ENCODE data around the gene ZSWIM5.

ZSWIM5 gene

DNA sequence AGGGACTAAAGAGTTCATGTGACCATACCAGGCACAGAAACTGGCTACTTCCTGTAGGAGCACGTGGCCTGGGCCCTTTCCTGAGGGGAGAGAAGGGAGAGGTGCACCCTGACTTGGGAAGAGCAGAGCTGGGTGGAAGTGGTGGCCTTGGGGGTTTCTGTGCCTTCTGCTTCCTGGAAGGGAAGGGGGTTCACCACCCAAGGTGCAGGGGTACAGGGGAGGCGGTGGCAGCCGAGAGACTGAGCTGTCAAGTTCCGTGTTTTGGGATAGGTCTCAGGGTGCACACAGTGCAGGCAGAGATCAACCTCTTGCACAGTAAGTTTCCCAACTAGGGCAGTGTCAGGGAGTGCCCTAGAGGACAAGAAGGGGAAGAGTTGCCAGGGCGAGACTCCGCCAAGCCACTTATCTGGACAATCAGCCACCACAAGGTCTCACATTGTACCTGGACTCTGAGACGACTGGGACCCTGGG lies 205.4 kb downstream of the ZSWIM5 start:
- no peak for TF ChIP-seq GABPA (IDR thresholded peaks at IDR 0.05; ENCODE audit: low read depth)
- TF ChIP-seq, protein P1, sequence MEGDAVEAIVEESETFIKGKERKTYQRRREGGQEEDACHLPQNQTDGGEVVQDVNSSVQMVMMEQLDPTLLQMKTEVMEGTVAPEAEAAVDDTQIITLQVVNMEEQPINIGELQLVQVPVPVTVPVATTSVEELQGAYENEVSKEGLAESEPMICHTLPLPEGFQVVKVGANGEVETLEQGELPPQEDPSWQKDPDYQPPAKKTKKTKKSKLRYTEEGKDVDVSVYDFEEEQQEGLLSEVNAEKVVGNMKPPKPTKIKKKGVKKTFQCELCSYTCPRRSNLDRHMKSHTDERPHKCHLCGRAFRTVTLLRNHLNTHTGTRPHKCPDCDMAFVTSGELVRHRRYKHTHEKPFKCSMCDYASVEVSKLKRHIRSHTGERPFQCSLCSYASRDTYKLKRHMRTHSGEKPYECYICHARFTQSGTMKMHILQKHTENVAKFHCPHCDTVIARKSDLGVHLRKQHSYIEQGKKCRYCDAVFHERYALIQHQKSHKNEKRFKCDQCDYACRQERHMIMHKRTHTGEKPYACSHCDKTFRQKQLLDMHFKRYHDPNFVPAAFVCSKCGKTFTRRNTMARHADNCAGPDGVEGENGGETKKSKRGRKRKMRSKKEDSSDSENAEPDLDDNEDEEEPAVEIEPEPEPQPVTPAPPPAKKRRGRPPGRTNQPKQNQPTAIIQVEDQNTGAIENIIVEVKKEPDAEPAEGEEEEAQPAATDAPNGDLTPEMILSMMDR (IDR thresholded peaks at IDR 0.05; ENCODE audit: insufficient read depth, low read length): no peak
- TF ChIP-seq, protein P2, sequence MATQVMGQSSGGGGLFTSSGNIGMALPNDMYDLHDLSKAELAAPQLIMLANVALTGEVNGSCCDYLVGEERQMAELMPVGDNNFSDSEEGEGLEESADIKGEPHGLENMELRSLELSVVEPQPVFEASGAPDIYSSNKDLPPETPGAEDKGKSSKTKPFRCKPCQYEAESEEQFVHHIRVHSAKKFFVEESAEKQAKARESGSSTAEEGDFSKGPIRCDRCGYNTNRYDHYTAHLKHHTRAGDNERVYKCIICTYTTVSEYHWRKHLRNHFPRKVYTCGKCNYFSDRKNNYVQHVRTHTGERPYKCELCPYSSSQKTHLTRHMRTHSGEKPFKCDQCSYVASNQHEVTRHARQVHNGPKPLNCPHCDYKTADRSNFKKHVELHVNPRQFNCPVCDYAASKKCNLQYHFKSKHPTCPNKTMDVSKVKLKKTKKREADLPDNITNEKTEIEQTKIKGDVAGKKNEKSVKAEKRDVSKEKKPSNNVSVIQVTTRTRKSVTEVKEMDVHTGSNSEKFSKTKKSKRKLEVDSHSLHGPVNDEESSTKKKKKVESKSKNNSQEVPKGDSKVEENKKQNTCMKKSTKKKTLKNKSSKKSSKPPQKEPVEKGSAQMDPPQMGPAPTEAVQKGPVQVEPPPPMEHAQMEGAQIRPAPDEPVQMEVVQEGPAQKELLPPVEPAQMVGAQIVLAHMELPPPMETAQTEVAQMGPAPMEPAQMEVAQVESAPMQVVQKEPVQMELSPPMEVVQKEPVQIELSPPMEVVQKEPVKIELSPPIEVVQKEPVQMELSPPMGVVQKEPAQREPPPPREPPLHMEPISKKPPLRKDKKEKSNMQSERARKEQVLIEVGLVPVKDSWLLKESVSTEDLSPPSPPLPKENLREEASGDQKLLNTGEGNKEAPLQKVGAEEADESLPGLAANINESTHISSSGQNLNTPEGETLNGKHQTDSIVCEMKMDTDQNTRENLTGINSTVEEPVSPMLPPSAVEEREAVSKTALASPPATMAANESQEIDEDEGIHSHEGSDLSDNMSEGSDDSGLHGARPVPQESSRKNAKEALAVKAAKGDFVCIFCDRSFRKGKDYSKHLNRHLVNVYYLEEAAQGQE (IDR thresholded peaks at IDR 0.05; ENCODE audit: insufficient replicate concordance, low read depth): no peak
- TF ChIP-seq POLR2AphosphoS5 (IDR thresholded peaks at IDR 0.05; ENCODE audit: low read depth): 0 out of 2 replicates have a peak, but pooled peaks have one; percentile 42
- TF ChIP-seq SPI1 (IDR thresholded peaks at IDR 0.05; ENCODE audit: borderline replicate concordance, low read depth): no peak
- DNase-seq (ENCODE audit: low read depth in 1 of 2, low spot score in 1 of 2): peak in 1 of 2 experiments; percentile 58
- Histone ChIP-seq H3K27ac (replicated peaks) (peak overlapping the region; percentile 59), H3K4me3 (replicated peaks; ENCODE audit: insufficient read depth, low read length) (no peak overlapping the region), H3K27me3 (ENCODE audit: insufficient read depth, poor library complexity, severe bottlenecking) (no peaks in the 10 kb centered on the region)

GRCh38 chr1:44999232-44999631 lies 207.2 kb downstream of the ZSWIM5 start:
- TF ChIP-seq, protein P2 (IDR thresholded peaks at IDR 0.05; ENCODE audit: insufficient replicate concordance, low read depth): no peak
- TF ChIP-seq, protein P1 (IDR thresholded peaks at IDR 0.05; ENCODE audit: insufficient read depth, low read length): no peak
- TF ChIP-seq SPI1 (IDR thresholded peaks at IDR 0.05; ENCODE audit: borderline replicate concordance, low read depth) (no peak), GABPA (IDR thresholded peaks at IDR 0.05; ENCODE audit: low read depth) (no peak)
- Histone ChIP-seq H3K27me3 (ENCODE audit: insufficient read depth, poor library complexity, severe bottlenecking) (no peaks in the 10 kb centered on the region), H3K4me3 (replicated peaks; ENCODE audit: insufficient read depth, low read length) (no peak overlapping the region), H3K27ac (replicated peaks) (no peak overlapping the region)
- no peak for DNase-seq (ENCODE audit: low read depth in 1 of 2, low spot score in 1 of 2)

DNA sequence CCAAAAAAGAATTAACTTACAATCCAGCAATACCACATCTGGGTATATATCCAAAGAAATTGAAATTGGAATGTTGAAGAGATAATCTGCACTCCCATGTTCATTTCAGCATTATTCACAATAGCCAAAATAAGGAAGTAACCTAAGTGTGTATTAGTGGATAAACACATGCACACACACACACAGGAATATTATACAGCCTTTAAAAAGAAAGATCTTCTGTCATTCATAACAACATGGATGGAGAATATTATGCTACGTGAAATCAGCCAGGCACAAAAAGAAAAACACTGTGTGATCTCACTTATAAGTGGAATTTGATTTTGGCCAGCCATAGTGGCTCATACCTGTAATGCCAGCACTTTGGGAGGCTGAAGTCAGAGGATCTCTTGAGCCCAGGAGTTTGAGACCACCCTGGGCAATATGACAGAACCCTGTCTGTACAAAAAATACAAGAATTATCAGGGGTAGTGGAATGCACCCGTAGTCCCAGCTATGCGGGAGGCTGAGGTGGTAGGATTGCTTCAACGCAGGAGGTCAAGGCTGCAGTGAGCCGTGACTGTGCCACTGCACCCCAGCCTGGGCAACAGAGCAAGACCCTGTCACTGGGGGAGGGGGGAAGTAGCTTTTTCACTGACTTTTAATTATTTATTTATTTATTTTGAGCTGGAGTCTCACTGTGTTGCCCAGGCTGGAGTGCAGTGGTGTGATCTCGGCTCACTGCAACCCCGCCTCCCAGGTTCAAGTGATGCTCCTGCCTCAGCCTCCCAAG lies 210.8 kb downstream of the ZSWIM5 start:
- TF ChIP-seq POLR2AphosphoS5 (IDR thresholded peaks at IDR 0.05; ENCODE audit: low read depth) (no peak), GABPA (IDR thresholded peaks at IDR 0.05; ENCODE audit: low read depth) (no peak), SPI1 (IDR thresholded peaks at IDR 0.05; ENCODE audit: borderline replicate concordance, low read depth) (no peak)
- TF ChIP-seq, protein P1 (IDR thresholded peaks at IDR 0.05; ENCODE audit: insufficient read depth, low read length): no peak
- TF ChIP-seq, protein P2 (IDR thresholded peaks at IDR 0.05; ENCODE audit: insufficient replicate concordance, low read depth): no peak

More for the DNA sequence above, 210.8 kb downstream of the ZSWIM5 start:
- Histone ChIP-seq H3K4me3 (replicated peaks; ENCODE audit: insufficient read depth, low read length) (no peak overlapping the region), H3K27me3 (ENCODE audit: insufficient read depth, poor library complexity, severe bottlenecking) (no peaks in the 10 kb centered on the region), H3K27ac (replicated peaks) (no peak overlapping the region)
- no peak for DNase-seq (ENCODE audit: low read depth in 1 of 2, low spot score in 1 of 2)
